Bronchial epithelial cell (primary cell): Measurements from ENCODE around the gene FRZB. TPM values are rescaled to one million over a fixed set of nuclear protein-coding genes. Genes with fewer than 3 reads are reported as not detected.
A peak's percentile ranks its signal among the peaks of the same experiment; 100 is the strongest.

ENCODE experiments used
- DNase-seq: peaks from one replicate; pipeline ENCODE4 v3.0.0-alpha.2; 2010; ENCODE audit warnings: low read depth
- FAIRE-seq: peaks from 2 replicates; lab custom pipeline; 2011; peaks lifted over from hg19 to GRCh38; lab: Jason Lieb, UNC
- H3K27me3 ChIP-seq: 2 replicates; pipeline ENCODE4 v1.5.1; 2011; ENCODE audit warnings: low read length; ENCODE audit not compliant: control insufficient read depth, insufficient read depth
- H3K36me3 ChIP-seq: 2 replicates; pipeline ENCODE4 v1.5.1; 2011; ENCODE audit warnings: low read length; ENCODE audit not compliant: control insufficient read depth, insufficient read depth
- H3K4me3 ChIP-seq: 2 replicates; pipeline ENCODE4 v1.5.1; 2011; ENCODE audit warnings: mild to moderate bottlenecking, low read depth, low read length, control low read depth
- total RNA-seq: library from RNA; depleted of rRNA; stranded (reverse); fragments of >200 nt; gene quantifications from 2 replicates; pipeline ENCODE4 v1.2.1, GENCODE V29; 2014
- TF ChIP-seq, protein P1 (sequence below): IDR thresholded peaks from 2 replicates; pipeline ENCODE4 v1.5.1; 2011; ENCODE audit warnings: mild to moderate bottlenecking, moderate library complexity, low read length, control low read depth, inconsistent platforms; ENCODE audit not compliant: insufficient read depth, severe bottlenecking

FRZB gene
- total RNA-seq, 1 donor from 2014 or later = 0.26 TPM

DNA sequence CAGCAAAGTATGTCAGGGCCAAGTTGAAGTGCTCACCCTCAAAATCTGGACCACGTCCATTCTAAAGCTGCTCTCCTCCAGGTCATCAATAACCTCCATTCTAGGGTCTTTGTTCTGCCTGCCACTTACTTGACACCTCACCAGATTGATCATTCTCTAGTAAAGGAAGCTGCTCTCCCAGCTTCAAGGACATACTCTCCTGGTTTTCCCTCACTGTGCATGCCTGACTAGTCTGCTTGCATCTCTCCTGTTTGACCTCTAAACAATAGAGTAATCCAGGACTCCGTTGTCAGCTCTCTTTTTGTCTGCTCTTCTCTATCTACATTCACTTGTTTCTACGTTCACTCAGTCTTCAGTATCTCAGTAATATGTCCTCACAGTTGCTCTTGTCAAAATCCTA is 59.1 kb downstream of the FRZB start:
- peaks cover 2% of the 10 kb centered on the region for H3K27me3 ChIP-seq
- no peak for FAIRE-seq

DNA sequence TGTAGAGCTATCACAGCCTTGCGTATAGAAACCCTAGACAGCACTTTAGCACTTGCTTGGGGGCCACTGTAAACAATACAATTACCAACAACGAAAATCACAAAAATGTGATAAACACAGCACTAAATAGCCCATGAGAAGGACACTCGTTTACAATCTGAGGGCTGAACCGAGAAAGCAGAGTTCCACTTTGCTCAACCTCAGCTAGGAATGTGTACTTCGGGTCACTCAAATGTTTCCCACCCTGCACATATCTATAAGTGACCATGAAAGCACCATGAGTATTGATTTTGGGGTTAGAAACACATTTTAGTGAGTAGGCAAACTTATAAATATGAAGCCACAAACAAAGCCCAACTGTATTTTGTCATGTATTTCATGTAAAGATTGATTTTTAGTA is 62.3 kb downstream of the FRZB start:
- DNase-seq (no peak), FAIRE-seq (peak; percentile 7)
- Histone ChIP-seq H3K36me3 (no peaks in the 10 kb centered on the region), H3K27me3 (peaks cover 2% of the 10 kb centered on the region), H3K4me3 (no peak overlapping the region)
- TF ChIP-seq, protein P1, sequence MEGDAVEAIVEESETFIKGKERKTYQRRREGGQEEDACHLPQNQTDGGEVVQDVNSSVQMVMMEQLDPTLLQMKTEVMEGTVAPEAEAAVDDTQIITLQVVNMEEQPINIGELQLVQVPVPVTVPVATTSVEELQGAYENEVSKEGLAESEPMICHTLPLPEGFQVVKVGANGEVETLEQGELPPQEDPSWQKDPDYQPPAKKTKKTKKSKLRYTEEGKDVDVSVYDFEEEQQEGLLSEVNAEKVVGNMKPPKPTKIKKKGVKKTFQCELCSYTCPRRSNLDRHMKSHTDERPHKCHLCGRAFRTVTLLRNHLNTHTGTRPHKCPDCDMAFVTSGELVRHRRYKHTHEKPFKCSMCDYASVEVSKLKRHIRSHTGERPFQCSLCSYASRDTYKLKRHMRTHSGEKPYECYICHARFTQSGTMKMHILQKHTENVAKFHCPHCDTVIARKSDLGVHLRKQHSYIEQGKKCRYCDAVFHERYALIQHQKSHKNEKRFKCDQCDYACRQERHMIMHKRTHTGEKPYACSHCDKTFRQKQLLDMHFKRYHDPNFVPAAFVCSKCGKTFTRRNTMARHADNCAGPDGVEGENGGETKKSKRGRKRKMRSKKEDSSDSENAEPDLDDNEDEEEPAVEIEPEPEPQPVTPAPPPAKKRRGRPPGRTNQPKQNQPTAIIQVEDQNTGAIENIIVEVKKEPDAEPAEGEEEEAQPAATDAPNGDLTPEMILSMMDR = no peak

More for the DNA sequence above, 59.1 kb downstream of the FRZB start:
- H3K4me3 ChIP-seq = no peak overlapping the region
- no peak for DNase-seq
- TF ChIP-seq, protein P1 = no peak
- H3K36me3 ChIP-seq = no peaks in the 10 kb centered on the region

DNA sequence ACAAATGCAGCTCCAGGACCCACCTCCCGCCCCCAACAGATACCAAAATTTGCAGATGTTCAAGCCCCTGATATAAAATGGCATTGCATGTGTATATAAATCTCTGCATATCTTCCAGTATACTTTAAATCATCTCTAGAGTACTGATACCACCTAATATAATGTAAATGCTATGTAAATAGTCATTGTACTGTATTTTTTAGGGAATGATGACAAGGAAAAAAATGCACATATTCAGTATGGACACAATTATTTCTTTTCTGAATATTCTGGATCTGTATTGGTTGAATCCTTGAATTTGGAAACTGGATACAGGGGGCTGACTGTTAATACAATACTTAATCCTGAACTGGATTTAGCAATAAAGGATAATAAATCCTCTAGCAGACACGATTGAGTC is 67.7 kb downstream of the FRZB start:
- no peak for DNase-seq
- FAIRE-seq = no peak
- Histone ChIP-seq H3K27me3 (no peaks in the 10 kb centered on the region), H3K4me3 (no peak overlapping the region), H3K36me3 (no peaks in the 10 kb centered on the region)
- TF ChIP-seq, protein P1 = no peak

DNA sequence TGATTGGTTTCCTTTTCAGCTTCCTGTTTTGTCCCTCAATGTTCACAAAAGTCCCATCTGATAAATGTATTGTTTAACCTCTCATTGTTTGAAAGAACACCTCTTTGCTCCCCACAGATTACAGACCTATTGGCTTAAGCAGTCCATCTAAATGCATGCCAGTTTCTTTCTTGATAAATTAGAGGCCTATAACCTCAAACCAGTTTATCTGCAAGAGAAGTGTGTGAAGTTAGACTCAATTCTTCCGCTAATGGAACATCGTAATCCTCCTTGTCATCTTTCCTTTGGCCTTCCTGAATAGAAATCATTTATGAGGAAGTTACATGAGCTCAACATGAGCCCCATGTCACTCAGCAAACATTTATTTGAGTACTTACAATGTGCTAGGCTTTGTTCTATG is 74.0 kb downstream of the FRZB start:
- FAIRE-seq (no peak), DNase-seq (no peak)
- no peaks in the 10 kb centered on the region for H3K27me3 ChIP-seq
- no peak overlapping the region for H3K4me3 ChIP-seq
- no peaks in the 10 kb centered on the region for H3K36me3 ChIP-seq
- TF ChIP-seq, protein P1 = no peak

DNA sequence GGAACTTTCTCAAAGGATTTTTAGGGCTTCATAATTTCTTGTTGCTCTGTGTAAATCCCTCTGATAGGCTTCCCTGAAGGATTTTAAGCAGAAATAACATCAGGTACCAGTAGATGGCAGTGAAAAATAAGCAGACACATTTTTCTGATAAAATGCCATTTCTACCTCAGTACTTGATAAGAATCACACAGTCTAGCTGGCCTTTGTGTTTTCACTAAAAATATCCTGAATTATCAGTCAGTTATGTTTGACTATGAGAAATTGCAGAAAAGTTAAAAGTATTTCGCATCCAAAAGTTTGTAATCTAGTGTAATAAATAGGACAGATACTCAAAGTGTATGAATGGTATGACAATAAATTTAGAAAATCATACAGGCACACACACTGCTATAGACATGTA is 81.7 kb downstream of the FRZB start:
- FAIRE-seq = no peak
- Histone ChIP-seq H3K4me3 (no peak overlapping the region), H3K36me3 (no peaks in the 10 kb centered on the region), H3K27me3 (no peaks in the 10 kb centered on the region)
- DNase-seq = peak; percentile 49
- TF ChIP-seq, protein P1 = peak; percentile 30

DNA sequence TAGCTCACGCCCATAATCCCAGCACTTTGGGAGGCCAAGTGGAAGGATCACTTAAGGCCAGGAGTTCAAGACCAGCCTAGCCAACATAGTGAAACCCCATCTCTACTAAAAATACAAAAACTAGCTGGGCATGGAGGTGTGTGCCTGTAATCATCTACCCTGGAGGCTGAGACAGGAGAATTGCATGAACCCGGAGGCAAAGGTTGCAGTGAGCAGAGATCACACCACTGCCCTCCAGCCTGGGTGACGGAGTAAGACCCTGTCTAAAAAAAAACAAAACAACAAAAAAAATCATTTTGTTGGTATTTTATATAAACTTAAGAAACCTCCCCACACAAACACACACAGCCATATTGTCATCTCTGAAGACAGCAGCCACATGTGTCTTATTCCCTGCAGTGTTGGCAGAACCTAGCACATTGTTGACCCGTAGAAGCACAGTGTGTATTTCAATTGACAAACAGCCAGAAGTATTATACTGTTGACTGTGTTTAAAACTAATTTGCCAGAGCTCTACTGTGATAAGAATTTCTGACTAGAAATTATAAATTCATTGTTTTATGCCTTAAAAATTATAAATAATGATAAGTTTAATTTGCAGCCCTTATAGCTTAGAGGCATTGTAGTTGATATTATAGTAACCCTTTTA is 82.3 kb downstream of the FRZB start:
- Histone ChIP-seq H3K4me3 (no peak overlapping the region), H3K27me3 (no peaks in the 10 kb centered on the region), H3K36me3 (no peaks in the 10 kb centered on the region)
- DNase-seq (no peak), FAIRE-seq (no peak)
- TF ChIP-seq, protein P1 = no peak
